Thyroid gland (tissue), 4 donors: ENCODE data around the gene TP63.

Experiments
- POLR2A ChIP-seq, 2 donors: fragments of 450-650 bp; IDR thresholded peaks; one replicate each; pipeline ENCODE4 v1.6.1; 2017; ENCODE audit warnings: antibody characterized with exemption in 2 of 2, mild to moderate bottlenecking in 2 of 2, moderate library complexity in 1 of 2
- TF ChIP-seq, protein P1 (sequence below), 6 experiments: fragments of 200-600 bp in 3 of 6; fragments of 450-650 bp in 3 of 6; sonication (generic) in 3 of 6; IDR thresholded peaks; one replicate each; pipeline ENCODE4 v1.5.1; 2016 to 2019; ENCODE audit warnings: antibody characterized with exemption in 6 of 6, mild to moderate bottlenecking in 2 of 6, inconsistent platforms in 1 of 6, moderate library complexity in 1 of 6

DNA sequence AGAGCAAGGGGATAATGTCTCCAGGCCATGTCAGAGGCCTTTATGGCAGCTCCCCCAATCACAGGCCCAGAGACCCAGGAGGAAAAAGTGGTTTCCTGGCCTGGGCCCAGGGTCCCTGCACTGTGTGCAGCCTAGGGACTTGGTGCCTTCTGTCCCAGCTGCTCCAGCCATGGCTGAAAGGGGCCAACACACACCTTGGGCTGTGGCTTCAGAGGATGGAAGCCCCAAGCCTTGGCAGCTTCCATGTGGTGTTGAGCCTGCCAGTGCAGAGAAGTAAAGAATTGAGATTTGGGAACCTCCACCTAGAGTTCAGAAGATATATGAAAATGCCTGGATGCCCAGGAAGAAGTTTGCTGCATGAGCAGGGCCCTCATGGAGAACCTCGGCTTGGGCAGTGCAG is 18.1 kb upstream of the TP63 start:
- TF ChIP-seq, protein P1, sequence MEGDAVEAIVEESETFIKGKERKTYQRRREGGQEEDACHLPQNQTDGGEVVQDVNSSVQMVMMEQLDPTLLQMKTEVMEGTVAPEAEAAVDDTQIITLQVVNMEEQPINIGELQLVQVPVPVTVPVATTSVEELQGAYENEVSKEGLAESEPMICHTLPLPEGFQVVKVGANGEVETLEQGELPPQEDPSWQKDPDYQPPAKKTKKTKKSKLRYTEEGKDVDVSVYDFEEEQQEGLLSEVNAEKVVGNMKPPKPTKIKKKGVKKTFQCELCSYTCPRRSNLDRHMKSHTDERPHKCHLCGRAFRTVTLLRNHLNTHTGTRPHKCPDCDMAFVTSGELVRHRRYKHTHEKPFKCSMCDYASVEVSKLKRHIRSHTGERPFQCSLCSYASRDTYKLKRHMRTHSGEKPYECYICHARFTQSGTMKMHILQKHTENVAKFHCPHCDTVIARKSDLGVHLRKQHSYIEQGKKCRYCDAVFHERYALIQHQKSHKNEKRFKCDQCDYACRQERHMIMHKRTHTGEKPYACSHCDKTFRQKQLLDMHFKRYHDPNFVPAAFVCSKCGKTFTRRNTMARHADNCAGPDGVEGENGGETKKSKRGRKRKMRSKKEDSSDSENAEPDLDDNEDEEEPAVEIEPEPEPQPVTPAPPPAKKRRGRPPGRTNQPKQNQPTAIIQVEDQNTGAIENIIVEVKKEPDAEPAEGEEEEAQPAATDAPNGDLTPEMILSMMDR (IDR thresholded peaks at IDR 0.05), result no peak
- no peak for TF ChIP-seq POLR2A (IDR thresholded peaks at IDR 0.05)
